ENCODE results near the gene FASTK.

Gene FASTK

DNA sequence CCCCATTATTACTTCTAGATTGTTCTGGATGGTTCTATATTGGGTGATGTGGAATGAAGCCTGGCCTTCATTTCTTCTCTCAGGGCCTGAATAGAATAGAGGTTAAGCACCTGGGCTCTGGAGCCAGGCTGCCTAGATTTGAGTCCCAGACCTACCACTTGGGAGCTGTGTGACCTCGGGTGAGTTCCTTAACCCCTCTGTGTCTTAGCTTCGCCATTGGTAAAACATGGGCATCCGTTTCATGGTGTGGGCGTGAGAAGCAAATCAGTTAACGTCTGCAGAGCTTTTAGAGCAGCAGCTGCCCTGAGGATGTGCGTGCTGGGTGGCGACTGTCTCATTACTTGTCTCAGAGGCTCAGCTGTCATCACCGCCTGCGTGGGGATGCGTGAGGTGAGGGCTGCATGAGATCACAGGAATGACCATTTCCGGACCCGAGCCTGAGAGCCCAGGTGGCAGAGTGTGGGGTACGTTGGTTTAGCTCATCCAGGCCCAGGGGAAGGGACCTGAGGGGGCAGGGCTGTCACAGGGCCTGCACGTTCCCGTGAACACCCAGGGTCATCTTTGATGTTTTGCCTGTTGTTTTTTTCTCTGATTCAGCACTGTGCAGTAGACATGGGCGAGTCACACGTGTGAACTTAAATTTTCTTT is 15.3 kb upstream of the FASTK start:
- no peak for DNase-seq (ENCODE audit: low spot score)

DNA sequence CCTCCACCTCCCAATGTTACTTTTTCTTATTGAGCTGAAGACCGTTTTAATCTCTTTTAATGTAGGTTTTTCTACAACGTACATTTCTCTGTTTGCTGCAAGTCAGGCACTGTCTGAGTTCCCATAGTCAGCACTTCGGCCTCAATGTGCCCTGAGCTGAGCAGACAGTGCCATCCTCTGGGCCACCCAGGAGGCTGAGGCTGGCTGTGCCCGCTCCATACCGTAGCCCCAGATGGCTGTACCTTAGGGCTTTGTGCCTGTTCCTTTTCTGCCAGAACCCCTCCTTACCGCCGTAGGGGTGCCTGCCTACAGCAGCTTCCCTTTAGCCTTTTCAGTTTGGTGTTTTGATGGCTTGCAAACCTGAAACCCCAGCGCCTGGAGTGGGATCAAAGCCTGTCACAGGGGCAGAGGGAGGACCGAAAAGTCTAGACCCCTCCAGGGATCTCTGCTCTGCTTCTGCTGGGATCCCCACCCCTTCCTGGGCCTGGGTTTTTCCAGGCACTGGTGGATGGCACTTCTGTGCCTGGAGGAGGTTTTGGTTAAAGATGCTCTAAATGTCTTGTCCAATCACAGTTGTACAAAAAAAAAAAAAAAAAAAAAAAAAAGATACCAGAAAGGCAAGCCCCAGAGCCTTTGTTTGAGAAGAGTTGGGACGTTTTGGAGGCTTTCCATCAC is 14.7 kb upstream of the FASTK start:
- no peak for DNase-seq (ENCODE audit: low spot score)

DNA sequence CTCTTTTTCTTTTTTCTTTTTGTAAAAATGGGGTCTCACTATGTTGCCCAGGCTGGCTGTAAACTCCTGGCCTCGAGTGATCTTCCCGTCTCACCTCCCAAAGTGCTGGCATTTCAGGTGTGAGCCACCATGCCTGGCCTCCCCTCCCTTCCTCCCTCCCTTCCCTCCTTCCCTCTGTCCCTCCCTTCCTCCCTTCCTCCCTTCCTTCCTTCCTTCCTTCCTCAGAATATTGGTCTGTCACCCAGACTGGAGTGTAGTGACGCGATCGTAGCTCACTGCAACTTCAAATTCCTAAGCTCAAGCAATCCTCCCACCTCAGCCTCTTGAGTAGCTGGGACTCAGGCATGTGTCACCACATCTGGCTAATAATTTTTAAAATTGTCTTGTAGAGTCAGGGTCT is 14.1 kb upstream of the FASTK start:
- DNase-seq (ENCODE audit: low spot score) = no peak

DNA sequence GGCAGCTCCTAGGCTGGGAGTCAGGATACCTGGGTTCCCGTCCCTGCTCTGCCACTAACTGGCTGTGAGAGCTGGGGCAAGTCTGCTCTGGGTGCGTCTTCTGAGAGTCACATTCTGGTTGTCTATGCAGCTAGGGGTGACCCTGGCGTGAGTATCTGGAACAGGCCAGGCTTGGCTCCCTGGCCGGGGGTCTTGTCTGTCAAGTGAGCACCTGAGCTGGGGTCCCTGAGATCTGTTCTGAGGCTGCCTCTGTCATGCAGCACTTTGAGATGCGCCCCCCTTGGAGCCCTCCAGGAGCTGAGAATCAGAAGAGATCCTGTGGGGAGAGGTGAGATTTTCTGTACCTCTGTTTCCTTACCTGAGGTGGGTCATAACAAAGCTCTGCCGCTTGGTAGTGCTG is 13.1 kb upstream of the FASTK start:
- DNase-seq (ENCODE audit: low spot score) = no peak

DNA sequence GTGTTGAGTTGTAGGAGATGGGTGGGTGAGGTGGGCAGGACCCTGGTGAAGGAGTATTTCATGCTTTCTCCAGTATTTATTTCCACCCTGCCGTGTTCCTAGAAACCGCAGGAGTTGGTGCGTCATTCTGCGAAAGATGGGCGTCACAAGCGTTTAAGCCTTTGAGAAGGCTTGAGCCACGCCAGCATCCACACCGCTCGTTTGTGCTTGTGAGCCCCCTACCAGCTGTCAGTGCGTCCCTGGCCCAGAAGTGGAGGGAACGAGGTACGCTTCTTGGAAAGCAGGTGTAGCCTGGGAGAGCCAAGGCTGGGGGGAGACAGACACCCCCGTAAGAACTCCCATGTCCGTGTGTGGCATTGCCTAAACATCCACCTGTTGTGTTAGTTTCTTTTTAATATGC is 11.4 kb upstream of the FASTK start:
- DNase-seq (ENCODE audit: low spot score) = no peak

DNA sequence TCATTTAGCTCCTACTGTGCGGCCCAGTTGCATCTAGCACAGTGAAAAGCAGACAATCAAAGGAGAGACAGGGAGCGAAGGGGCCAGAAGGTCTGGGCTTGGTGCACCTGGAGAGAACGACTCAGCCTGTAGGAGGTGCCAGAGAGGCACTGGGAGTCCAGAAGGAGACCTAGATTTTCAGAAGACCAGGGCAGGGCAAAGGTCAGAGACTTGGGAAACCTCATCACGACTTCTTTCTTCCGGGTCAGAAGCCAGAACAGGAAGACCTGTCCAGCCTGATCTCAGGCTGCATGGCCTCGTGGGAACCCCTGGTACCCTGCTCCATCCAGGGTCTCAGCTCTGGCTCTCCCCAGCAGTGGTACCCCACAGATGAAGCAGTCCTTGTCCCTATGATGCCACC is 10.8 kb upstream of the FASTK start:
- no peak for DNase-seq (ENCODE audit: low spot score)

DNA sequence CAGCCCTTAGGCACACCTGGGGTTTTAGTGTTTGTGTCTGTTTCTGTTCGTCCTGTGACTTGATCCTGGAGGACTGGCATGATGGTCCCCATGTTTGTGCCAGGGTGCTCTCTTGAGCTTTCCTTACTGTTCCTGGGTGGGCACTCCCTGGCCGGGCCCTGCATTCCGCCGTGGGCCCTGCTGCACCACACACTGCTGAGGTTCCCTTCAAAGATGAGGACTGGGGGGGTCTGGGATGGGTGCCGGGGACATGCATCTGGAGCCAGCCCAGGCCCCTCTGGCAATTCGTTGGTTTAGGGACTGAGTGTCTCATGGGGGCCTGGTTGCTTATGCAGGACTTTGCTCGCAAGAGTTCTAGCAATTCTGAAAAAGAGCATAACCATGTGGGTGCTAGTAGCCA is 10.4 kb upstream of the FASTK start:
- no peak for DNase-seq (ENCODE audit: low spot score)

DNA sequence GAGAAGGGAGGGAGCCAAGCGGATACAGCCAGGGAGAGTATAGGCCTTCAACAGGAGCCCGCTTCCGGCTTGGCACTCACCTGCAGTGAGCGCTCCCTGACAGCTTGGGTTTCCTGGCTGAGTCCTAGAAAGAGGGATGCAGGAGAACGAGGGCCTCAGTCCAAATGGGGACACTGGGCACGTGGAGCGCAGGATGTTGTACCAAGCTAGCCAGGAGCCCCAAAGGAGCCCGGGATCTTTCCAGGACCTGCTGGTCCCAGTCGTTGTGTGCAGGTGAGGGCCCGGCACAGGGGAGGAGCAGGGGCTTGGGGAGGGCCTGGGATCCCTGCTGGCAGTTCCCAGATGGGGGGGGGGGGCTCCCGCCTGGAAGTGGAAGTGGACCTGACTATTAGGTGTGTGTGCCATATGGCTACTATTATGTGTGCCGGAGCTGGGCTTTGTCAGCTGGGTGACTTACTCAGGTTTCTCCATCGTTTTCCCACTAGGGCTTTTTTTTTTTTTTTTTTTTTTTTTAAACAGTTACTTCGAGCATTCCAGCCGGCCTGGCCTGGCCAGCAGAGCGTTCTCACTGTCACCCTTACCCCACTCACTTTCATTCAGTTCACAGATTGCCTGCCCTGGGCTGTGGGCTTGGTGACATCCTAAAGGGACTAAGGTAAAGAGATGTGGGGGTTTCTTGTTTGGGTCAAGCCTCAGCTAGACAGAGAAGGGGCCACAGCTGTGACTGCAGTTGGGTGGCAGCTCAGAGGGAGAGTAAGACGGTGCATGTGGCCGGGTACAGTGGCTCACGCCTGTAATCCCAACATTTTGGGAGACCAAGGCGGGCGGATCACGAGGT is 9.5 kb upstream of the FASTK start:
- no peak for DNase-seq (ENCODE audit: low spot score)

DNA sequence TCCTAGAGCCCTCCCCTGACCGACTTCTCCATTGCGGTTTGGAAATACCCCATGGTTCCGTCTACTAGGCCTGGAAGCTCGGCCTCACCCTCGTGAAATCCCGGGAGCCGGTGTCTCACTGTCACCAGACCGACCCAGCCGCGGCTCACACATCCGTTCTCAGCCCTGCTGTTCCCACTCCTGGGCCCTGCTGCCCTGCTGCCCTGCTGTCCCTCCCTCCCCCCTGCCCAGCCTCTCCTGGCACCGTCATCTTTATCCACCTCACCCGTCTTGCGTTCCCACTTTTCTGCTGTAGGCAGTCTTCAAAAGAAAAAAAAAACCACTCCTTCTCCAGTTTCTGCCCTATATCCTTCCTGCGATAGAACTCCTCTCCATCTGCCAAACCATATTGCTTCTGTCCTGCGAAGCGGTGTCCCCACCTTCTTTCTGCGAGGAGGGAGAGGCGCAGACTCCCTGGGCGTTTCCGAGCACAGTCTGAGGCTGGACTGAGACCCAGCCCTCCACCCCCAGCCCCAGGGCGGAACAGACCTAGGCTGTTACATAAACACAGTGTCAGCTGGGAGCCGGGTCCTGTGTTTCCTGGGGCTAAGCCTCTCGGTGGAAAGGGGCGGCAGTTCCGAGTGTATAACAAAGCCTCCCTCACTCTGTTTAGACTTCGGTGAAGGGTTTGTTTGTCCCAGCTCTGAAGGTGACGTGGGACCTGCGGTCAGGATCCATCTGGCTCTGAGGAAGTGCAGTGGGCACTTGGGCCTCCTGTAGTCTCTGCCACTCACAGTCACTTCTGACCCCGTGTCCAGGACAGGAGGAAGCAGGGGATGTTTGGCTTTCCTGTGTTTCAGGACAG is 8.5 kb upstream of the FASTK start:
- no peak for DNase-seq (ENCODE audit: low spot score)

DNA sequence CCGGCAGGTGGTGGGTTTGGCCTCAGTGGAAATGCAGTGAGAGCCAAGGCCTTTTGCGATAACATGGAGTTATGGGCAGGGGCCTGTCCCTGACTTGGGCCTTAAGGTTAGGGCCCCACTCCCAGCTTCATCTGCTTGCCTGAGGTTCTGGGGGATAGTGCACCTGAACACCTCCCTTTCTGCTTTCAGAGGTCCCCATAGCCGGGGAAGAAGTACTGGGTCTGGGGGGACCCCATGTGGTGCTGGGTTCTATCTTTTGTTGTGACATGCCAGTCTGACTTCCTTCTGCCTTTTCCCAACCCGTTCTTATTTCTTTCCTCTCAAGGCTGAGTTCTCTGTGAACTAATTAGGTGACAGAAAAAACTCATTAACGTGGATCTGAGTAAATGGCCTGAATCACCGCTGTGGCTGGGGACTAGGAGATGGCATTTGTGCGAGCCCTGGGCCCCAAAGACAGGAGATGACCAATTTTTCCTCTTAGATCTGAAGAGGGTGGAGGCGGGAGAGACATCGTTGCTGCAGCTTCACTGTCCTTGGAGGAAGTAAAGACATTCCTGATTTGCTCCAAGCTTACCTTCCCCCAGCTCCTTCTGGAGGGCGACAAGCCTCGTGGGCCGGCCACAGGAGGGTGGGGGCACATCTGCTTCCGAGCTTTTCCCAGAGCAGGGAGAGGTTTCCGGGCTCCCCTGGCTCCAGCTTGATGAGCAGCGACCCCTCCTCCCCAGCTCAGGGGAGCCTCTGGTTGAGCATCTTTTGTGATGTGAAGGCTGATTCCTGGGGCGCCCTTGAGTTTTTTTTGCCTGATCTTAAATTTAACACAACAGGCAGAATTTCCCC is 7.6 kb upstream of the FASTK start:
- no peak for DNase-seq (ENCODE audit: low spot score)

DNA sequence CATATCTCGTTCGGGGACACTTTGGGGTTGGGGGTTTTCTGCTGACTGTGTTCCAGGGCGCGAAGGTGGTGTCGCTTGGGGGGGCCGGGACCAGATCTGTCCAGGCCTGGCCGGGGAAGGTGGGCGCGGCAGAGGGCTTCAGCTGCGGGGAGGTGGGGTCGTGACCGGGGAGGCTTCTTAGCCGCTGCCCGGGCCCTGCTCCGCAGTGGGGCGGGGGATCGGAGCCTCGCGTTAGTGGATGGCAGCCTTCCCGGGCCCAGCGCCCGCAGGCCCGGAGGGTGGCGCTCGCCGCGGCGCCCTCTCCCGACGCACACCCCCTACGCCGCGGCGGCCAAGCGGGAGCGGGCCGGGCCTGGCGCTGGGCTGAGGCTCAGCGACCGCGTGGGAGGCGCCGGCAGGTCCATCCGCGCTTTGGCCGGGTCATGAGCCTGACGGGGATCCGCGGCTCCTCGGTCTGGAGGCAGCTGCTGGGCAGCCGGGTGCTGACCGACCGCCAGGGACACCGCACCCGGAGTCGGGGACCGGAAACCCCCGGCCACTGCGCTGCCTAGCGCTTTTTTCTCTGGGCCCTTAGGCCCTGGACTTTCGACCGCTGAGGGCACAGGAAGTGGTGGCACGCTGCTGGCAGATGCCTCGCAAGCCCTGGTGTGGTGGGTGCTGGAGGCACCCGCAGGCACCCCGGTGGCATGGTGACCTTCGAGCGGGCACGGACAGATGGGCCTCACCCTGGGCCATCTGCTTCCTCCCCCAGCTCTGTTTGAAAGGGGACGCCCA is 6.8 kb upstream of the FASTK start:
- DNase-seq (ENCODE audit: low spot score) = peak; percentile 69

DNA sequence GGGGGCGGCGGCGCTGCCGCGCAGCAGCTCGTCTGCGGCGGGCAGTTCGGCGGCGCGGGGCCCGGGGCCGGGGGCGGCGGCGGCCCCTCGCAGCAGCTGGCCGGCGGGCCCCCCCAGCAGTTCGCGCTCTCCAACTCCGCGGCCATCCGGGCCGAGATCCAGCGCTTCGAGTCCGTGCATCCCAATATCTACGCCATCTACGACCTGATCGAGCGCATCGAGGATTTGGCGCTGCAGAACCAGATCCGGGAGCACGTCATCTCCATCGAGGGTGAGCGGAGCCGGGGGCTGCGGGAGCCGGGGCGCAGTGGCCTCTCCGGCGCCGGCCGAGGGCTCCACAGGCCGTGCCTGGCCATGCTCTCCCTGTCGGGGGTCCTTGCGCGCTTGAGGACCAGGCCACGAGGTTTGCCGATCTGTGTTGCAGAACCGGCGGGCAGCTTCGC is 6.2 kb upstream of the FASTK start:
- no peak for DNase-seq (ENCODE audit: low spot score)

DNA sequence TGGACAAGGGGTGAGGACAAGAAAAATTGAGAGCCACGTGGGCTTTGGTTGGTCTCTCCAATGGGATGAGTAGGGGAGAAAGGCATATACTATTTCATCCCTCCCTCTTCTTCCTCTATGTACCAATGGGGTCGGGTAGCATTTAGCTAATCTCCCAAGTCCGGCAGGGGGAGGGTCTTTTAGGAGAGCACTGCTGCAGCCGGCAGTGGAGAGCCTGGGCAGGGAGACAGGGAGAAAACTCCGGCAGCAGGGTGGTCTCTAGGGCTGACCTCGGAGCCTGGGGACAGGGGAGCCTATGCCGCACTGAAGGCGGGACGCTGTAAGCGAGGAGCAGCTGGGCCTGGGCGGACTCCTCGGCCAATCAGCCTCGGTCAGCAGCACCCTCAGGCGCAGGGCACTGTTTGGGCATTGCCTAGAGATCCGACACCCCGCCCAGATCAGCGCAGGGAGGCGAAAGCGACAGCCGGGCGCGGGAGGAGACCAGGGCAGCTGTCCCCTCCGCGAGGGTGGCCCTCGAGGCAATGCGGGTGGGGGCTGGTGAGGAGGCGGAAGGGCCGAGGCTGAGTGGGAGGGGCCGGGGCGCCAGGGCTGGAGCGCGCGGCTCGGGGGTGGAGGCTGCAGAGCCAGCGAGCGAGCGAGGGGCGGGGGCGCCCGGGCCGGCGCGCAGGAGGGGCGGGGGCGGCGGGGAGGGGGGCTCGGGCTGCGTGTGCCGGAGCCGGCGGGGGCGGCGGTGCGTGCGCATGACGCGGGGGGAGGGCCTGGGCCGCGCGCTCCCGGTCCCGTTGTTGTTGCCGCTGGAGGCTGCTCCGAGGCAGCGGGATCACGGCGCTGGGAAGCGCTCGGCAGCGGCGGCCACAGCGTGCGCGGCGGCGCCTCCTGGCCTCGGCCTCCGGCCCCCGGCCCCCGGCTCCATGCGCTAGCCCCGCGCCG is 5.3 kb upstream of the FASTK start, which contains the start of gene AGAP3:
Gene AGAP3, plus strand, starts transcription at position 785 of the 930 bp plus-strand sequence. CDS start 267 bp downstream, outside the sequence.
- peak; percentile 90 for DNase-seq (ENCODE audit: low spot score)

DNA sequence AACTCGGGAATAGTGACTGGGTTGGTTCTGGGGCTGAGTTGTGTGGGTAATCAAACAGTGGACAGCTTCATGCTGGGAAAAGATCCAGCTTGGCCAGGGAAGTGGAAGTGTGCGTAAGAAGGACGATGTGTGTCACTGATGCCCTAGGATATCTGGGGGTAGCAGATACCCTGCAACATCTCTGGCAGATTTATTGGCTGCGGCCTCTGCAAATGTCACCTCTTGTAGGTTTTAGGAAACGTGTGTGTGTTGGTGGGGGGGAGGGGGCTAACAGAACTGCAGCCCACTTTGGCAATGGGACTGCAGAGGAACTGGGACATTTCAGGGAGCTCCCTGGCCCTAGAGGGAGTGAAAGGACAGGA is 4.7 kb upstream of the FASTK start:
- peak; percentile 42 for DNase-seq (ENCODE audit: low spot score)

DNA sequence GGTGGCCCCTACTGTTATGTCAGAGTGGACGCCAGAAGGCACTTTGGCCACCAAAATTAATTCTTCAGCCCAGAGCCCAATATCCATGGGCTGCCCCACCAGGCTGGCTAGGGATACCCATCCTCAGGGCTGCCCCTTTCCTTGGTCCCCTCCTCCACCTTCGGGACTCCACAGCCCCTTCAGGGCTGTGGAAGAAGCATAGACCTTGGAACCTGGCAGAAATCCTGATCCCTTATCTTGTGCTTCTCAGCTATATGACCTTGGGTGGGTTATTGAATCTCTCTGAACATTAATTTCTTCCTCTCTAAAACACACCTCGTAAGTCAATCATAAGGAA is 3.2 kb upstream of the FASTK start:
- no peak for DNase-seq (ENCODE audit: low spot score)

DNA sequence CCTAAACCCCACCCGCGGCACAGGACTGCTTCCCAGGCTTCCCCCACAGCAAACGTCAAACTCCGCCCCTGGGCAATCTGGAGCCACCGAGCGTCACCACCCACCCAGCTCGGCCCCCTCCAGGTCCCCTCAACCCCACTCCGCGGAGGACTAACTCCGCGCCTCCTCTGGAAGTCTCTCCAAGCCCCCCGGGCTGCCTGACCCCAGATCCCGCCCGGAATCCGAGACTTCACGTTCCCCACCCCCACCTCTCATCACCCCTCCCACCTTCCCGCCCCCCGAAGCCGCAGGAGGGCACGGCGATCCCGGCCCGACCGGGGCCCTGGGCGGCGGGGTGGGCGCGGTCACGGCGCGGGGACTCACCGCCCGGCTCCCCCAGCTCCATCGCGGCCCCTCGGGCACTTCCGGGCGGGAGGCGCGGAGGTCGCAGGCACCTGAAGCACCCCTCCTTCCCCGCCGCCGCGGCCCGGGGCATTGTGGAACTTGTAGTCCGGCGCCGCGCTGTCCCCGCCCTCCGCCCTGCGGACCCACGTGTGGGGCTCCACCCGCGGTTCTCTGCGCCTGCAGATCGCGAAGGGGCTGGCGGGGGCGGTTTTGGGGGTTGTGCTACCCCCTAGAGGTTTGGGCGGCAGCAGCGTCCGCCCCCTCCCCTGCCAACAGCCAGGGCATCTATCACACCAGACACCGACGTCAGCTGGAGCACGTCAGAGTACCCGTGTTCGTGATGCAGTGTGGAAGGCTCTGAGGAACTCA is 2.6 kb upstream of the FASTK start, which contains the start of gene TMUB1:
Gene TMUB1, minus strand, starts transcription at position 423 of the 753 bp plus-strand sequence. CDS start 930 bp downstream, outside the sequence.
- peak; percentile 65 for DNase-seq (ENCODE audit: low spot score)

DNA sequence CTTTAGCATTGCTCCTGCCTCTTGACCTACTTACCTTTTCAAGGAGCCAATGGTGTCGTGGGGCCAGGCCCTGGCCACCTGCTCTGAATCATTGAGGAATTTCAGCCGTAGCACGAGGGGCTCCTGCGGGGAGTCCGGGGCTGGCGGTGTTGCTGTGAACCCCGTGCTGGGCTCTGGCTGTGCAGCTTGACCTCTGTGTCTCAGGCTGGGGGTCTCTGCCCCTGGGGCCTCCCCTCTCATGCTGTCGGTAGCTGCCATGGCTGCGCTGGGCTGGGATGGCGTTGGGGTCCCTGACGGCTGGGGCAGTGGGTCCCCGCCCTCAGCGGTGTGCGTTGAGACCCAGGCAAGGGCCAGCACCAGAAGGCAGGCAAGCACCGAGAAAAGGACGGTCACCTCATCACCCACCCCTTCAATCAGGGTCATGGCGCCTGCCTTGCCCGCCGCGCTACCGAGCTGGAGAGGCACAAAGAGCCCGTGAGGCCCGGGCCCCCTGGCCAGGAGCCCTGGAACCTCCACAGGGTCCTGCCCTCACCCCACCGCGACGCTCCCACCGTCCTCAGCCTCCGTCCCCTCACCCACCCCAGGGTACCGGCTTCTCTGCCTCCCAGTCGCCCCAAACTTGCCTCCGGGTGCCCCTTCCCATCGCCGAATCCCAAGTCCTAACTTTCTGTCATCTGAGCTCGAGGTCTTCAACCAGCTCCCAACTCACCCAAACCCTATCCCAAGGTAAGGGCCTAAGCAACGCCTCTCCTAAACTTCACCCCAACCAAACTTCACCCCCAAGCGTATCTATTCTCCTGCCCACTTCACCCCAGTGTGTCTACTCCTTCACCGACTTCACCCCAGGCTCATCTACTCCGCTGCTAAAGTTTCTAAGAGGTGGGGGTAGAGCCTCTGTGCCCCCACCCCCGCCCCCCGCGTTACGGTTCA is 1.8 kb upstream of the FASTK start:
- DNase-seq (ENCODE audit: low spot score) = no peak
